GM18858 (cell line): ENCODE data around the gene PGBD5.
A peak's percentile ranks its signal among the peaks of the same experiment; 100 is the strongest.
"Not testable (repeated sequence)": the region's sequence is repeated elsewhere in the genome, so short reads cannot be mapped to it uniquely, and the experiment has no call there.

ENCODE experiments used
- ATAC-seq: cut with Tn5 transposase; IDR thresholded peaks from one replicate; pipeline ENCODE4 v1.9.1; 2021; ENCODE audit not compliant: unreplicated experiment

Gene PGBD5, protein sequence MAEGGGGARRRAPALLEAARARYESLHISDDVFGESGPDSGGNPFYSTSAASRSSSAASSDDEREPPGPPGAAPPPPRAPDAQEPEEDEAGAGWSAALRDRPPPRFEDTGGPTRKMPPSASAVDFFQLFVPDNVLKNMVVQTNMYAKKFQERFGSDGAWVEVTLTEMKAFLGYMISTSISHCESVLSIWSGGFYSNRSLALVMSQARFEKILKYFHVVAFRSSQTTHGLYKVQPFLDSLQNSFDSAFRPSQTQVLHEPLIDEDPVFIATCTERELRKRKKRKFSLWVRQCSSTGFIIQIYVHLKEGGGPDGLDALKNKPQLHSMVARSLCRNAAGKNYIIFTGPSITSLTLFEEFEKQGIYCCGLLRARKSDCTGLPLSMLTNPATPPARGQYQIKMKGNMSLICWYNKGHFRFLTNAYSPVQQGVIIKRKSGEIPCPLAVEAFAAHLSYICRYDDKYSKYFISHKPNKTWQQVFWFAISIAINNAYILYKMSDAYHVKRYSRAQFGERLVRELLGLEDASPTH

DNA sequence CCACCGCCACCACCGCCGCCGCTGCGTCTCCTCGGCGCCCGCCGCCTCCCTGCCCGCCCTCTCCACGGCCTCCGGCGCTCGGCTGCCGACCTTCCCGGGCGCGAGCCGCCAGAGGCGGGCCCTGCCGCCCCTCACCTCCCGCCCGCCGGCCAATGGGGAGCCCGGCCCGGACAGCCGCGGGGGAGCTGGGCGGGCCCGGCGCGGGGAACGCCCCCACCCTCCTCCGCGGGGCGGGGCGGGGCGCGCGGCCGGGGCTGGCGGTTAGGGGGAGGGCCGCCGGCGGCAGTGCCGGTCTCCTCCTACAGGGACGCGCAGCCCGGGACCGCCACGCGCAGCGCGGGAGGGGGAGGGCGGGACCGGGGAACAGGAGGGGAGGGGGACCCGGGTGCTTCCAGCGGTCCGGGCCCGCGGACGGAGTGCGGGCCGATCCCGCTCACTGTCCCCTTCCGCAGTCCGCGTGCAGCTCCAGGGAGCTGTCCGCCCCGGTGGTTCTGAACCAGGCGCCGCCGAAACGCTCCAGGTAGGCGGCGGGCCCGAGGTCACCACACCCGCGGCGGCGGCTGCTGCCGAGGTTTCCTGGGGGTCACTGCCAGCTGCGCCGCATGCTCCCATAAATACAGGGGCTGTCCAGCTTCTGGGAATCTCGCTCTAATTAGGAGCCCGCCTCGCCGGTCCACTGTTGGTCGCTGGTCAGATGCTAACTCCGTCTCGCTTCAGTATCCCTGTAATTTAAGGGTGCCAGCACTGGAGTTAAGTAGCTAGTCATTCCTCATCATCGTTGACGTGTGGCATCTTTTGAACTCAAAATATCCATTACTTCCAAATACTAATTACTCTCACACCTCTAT lies at the start of gene PGBD5:
Gene PGBD5, minus strand, starts transcription at position 87 of the 848 bp plus-strand sequence. CDS start 404 bp downstream, outside the sequence.
- ATAC-seq: peak; percentile 54

DNA sequence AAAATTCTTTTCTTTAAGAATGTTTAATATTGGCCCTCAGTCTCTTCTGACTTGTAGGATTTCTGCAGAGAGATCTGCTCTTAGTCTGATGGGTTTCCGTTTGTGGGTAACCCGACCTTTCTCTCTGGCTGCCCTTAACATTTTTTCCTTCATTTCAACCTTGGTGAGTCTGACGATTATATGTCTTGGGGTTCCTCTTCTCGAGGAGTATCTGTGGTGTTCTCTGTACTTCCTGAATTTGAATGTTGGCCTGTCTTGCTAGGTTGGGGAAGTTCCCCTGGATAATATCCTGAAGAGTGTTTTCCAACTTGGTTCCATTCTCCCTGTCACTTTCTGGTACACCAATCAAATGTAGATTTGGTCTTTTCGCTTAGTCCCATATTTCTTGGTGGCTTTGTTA lies 48.8 kb upstream of the PGBD5 start:
- ATAC-seq: not testable (repeated sequence)

DNA sequence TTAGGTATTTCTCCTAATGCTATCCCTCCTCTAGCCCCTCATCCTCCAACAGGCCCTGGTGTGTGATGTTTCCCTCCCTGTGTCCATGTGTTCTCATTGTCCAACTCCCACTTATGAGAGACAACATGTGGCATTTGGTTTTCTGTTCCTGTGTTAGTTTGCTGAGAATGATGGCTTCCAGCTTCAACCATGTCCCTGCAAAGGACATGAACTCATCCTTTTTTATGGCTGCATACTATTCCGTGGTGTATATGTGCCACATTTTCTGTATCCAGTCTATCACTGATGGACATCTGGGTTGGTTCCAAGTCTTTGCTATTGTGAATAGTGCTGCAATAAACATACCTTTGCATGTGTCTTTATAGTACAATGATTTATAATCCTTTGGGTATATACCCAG lies 44.6 kb upstream of the PGBD5 start:
- ATAC-seq: not testable (repeated sequence)

DNA sequence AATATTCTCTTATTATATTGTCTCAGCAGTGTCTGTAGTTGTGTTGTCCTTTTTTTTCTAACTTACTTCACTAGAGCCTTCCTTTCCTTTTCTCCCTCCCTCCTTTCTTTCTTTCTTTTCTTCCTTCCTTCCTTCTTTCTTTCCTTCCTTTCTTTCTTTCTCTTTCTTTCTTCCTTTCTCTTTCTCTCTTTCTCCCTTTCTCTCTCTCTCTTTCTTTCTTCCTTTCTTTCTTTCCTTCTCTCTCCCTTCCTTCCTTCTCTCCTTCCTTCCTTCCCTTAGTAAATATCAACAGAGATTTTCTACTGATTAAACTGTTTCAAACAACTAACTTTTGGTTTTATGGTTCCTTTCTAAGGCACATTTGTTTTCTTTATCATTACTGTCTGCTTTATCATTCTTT lies 43.1 kb upstream of the PGBD5 start:
- no peak for ATAC-seq

DNA sequence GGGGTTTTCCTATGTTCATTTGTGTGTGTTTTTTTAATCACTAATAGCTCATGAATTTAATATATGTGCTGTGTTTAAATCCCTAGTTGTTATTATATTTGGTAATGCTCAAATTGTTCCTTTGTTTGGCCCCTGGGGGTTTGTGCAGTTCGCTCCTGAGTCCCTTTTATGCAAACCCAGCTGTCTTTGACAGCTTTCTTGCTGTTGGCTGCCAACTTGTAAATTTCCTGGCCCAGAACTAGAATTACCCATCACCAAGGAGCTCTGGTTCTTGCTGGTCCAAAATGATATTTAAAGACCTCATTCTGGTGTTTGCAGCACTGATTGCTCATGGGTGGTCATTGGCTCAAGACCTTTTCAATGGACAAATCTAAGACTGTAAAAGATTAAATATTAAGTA lies 39.6 kb upstream of the PGBD5 start:
- no peak for ATAC-seq

DNA sequence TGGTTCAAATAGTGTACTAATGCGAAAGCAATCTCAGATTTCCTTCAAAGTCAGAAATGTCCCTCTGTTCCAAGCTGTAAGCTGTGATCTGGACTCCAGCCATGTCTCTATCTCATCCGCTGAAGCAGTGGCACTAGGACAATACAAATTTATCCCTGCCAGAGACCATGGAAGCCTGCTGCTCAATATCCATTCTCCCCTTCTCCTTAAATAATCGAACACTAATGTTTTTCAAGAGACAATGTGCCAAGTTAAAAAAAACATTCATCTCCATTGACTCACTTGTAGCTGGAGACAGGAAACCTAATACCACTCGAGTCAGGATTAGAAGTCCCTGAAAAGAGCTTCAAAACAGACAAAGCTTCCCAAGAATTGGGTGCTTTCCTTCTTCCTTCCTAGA lies 38.5 kb upstream of the PGBD5 start:
- no peak for ATAC-seq

DNA sequence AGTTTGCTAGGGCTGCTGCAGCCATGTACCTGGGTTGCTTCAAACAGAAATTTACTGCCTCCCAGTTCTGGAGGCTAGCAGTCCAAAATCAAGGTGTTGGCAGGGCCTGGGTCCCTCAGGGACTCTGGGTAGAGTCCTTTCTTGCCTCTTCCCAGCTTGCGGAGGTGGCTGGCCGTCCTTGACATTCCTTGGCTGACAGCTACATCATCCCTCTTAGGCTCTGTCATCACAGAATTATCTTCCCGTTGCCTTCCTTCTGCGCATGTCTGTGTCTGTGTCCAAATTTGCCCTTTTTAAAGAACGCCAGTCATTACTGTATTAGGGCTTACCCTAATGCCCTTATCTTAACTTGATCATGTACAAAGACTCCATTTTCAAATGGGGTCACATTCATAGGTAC lies 37.6 kb upstream of the PGBD5 start:
- ATAC-seq: no peak

DNA sequence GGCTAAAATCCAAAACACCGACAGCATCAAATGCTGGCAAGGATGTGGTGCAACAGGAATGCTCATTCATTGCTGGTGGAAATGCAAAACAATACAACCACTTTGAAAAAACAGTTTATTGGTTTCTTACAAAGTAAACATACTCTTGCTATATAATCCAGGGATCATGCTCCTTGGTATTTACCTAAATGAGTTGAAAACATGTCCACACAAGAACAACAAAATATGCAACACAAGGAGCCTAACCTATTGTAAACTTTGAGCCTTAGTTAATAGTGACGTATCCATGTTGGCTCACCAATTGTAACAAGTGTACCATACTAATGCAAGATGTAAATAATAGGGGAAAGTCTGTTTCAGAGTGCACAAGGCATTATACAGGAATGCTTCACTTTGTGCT lies 37.2 kb upstream of the PGBD5 start:
- ATAC-seq: no peak

DNA sequence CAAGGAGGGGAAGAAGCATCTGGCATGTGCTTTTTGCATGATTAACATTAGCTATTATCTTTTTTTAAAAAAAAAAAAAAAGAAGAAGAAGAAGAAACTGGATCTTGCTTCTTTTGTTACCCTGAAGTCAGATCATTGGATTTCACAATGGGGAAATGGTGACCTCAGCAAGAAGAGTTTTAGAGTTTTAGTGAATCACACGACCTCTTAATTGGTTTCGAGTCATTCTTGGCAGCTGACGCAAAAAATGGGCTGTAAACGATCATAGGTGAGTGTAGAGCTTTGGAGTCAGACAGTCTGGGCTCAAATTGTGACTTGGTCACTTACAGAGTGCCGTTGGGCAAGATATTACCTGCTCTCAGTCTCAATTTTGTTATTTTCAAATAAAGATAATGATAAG lies 33.3 kb upstream of the PGBD5 start:
- no peak for ATAC-seq

DNA sequence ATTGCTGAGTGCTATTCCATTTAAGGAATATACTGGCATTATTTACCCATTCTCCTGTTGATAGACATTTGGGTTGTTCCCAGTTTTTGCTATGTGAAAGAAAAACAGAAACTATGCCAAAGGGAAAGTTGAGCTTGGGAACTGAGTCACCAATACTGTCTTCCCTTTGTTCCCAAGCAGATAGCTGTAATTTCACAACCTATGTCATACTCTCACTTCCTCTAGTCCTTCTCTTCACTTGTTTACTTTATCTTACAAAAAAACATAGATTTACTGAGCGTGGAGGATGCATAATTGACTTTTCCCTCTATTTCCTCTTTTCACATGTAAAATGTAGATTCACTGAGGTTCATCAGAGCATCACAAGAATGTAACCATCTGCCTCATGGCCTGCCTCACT lies 32.4 kb upstream of the PGBD5 start:
- no peak for ATAC-seq

DNA sequence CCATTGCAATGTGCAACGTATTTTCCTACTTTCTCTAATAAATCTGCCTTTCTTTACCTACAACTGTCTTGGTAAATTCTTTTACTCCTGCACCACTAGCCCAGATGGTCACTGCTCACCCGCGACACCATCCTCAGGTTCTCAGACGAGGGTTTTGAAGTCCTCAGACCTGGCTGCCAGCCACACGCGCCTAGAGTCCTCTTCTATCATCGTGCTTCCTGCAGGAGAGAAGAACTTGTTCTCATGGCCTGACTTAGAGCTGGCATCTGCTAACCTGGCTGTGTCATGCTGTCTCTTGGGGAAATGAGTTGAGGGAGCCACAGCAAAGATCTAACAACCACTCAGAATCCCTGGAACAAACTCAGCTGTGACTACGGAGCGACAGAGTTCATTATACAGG lies 30.3 kb upstream of the PGBD5 start:
- no peak for ATAC-seq

DNA sequence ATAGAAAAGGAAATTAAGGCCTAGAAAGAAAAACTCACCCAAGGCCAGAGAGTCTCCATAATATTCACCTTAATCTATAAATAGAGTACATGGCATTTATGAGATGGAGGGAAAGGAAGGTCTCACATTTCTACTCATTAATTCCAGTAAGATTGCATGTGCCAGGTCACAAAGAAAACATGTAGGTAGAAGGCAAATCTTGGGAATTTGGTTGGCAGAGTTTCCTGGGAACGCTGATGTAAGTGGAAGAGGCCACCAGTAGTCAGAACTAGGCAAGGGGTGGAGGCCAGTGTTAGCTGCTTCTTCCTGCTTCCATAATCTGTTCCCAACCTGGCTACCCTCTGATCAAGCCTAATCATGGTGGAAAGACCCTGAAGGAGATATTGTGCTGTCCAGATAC lies 29.2 kb upstream of the PGBD5 start:
- no peak for ATAC-seq

DNA sequence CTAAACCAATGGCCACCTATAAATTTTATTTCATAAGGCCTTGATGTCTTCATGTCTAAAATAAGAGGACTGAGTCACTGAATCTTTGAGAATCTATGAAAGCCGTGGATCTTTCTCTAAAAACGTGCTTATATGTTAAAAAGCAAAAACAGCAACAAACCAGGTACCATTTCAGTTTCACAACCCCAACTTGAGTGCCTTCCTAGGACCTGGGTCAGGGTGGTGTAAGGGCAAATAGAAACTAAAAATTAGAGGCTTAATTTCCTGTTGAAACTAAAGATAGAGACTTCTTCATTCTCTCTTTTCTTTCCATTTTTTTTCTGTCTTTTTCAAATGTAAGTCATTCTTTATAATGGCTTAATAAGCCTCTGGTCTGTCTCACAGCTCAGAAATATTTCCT lies 27.2 kb upstream of the PGBD5 start:
- ATAC-seq: no peak

DNA sequence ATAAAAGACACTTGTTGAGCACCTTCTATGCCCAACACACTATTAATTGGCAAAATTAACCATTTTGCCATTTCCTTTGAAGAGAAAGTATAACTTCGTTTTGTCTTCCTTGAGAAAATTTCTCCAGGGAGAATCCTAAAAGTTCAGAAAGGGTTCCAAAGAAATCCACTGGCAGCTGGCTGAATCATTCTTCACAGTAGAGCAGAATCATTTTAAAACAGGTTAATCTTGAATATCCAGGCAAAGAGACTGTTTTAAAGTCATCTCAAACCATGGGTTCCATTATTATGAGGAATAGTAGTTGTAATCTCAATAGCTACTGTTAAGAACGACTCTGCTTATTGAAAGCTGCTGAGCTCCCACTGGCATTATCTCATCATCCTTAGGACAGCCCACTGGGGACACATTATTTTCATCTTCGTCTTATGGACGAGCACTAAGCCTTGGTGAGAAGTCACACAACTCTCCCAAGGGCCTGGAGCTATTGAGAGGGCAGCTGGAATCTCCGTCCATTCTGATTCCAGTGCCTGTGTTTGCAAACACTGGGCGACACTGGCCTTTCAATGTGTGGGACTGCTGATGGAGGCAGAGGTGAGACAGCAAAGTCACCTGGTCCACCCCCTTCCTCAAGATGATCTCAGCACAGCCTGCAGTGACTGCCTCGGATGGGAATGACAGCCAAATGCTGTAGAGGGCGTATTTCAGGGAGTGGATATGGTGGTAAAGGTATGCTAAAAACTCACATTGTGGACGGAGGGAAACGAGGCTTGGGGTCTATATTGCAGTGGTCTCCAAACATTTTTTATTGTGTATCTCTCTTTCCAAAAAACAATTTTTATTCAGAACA lies 15.3 kb upstream of the PGBD5 start:
- no peak for ATAC-seq

DNA sequence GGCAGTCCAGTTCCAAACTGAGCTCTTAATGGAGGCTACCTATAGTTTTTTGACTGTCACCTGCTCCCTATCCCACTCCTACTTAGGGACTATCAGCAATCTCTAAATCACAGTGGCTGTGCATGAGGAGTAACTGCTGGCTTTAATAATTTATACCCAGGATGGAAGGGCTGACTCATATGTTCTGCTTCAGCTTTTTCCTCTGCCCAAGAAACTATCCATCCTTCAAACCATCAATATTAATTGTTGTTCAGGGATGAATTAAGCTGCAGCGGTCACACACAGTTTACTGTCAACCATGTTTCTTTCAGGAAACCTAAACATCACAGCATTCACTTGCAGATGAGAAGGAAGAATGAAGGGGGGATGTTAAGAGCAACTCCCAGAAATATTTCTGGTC lies 9.0 kb upstream of the PGBD5 start:
- ATAC-seq: no peak

DNA sequence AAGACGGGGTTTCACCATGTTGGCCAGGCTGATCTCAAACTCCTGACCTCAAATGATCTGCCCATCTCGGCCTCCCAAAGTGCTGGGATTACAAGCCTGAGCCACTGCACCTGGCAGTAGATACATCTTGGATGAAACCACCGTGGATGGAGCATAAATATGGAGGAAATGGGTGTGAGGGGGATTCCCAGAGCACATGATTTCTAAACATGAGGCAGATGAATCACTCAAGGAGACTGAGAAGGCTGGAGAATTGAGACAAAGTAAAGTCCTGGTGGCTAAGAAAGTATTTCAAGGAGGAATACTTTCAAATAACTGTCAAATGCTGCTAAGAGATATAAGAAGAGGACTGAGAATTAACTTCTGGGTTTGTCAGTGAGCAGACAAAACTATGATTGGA lies 5.4 kb upstream of the PGBD5 start:
- no peak for ATAC-seq

DNA sequence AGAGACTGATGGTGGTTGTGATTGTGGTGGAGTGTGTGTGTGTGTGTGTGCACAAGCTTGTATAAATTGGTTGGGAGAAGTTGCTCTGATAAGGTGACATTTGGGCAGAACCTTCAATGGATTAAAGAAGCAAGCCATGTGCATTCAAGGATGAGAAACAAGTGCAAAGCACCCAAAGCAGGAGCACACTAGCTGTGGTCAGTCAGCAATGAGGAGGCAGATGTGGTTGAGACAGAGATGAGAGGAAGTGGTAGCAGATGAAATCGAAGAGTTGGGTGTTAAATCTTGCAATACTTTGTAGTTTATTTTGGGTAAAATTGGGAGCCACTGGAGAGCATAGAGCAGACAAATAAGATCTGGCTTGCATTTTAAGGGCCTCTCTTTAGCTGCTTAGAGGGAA lies 4.4 kb upstream of the PGBD5 start:
- ATAC-seq: no peak

DNA sequence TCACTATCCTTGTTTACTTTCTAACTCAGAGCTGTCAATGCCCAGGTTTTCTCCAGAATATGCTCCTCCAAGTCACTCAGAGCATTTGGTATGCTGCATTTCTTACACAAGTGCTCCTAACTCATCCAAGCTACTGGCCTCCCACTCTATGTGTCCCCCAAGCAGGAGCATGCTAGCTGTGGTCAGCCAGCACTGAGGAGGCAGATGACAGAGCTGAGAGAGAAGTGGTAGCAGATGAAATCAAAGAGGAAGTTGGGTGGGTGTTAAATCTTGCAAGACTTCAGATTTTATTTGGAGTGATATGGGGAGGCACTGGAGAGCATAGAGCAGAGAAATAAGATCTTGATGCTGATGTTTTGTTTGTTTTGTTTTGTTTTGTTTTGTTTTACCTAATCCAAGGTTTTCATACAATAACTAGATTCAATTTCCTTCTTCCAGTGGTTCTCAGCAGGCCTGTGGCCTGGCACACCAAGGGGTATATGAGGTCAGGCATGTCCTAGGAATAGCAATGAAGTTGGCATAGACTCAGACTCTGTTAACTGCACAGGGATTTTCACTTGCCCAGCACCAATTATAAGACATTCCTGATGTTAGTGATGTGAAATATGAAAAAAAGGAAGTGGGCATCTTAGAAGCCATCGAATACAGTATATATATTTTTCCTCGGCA lies 3.1 kb upstream of the PGBD5 start:
- ATAC-seq: no peak

DNA sequence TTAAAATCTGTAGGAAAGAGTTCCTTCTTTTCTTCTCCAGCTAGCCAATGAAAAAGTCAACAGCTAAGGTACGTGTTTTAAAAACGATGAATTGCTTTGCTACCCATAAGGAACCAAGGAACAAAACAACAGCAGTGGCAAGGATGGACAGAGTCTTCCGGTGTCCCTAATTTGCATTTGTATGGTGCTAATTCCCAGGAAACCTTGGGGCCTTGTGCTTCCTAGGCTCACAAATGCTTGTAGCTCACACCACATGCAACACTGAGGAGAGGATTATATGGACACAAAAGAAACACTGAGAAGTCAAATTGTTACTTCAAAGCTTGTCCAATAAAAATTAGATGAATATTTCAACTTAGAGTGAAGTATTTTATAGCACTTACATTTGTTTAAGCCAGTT lies 1.8 kb upstream of the PGBD5 start:
- no peak for ATAC-seq

DNA sequence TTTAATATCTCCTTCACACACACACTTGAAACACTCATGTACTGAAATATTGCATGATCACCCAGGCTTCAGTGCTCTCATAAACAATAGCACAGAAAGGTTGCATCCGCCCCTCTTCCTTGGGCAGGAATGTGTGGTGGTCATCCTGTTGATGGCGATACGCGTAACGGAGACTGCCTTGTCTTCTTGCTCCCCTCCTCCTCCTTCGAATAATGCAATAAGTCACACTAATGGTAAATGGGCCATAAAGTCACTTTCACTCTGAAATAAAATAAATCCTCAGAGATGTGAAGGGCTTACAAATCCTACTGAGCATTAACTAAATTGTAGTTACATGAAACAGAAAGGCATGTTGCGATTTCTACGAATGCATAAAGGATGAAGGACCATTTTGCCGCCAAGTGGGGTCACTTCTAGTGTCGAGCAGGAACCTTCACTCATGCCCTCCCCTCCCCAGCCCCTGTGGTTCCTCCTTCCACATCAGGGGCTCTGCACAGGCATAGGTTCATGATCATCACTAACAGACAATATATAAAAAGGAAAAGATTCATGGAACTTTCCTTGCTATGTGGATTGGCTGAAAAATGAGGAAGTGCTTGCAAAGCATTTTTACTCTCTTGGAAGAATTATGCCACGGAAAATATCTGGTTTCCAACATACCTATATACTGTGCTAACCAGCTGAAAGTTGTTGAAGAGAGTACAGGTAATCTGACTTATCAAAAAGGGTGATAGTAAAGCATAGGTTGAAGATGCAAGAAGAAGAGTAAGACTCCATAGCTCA lies 1.2 kb upstream of the PGBD5 start:
- no peak for ATAC-seq
